GM18870 (cell line): Measurements from ENCODE around the gene CCDC43.

Source experiments
- ATAC-seq: cut with Tn5 transposase; IDR thresholded peaks from one replicate; pipeline ENCODE4 v1.9.1; 2021; ENCODE audit warnings: moderate library complexity; ENCODE audit not compliant: unreplicated experiment

CCDC43 gene

GRCh38 chr17:44627513-44628242, 61.9 kb downstream of the CCDC43 start:
- ATAC-seq = no peak
